ENCODE data around the gene DIMT1. TPM values are rescaled to one million over a fixed set of nuclear protein-coding genes. Genes with fewer than 3 reads are reported as not detected.

The DIMT1 gene
- total and polyA plus RNA-seq, 2 of the 8 experiments (the other 6 are each of a cell fraction or from before 2014, with no cell fraction given), result 19.3 to 42.1 TPM

GRCh38 chr5:62385131-62385530 is 18.6 kb downstream of the DIMT1 start:
- peaks cover 6 to 84% (median 36%) of the 10 kb centered on the region in 4 experiments for H3K36me3 ChIP-seq (ENCODE audit: control insufficient read depth in 2 of 4, insufficient read depth in 4 of 4, low read length in 3 of 4)

More at GRCh38 chr5:62385131-62385530, 18.6 kb downstream of the DIMT1 start:
- Histone ChIP-seq H3K9me3 (ENCODE audit: insufficient read depth in 2 of 2, low read depth in 1 of 2, low read length in 1 of 2) (no peaks in the 10 kb centered on the region), H4K5ac (ENCODE audit: insufficient read length, low read depth, low read length) (no peak overlapping the region), H3K79me2 (ENCODE audit: control insufficient read depth in 1 of 2, insufficient read depth in 2 of 2, low read length in 2 of 2) (no peaks in the 10 kb centered on the region), H3K79me1 (ENCODE audit: low read depth, low read length) (no peaks in the 10 kb centered on the region), H2BK120ac (replicated peaks; ENCODE audit: low read depth, low read length) (no peak overlapping the region), H3K4me1 (replicated peaks in 1 of 4; ENCODE audit: control insufficient read depth in 3 of 4, insufficient read depth in 4 of 4, low read length in 3 of 4) (no peaks in the 10 kb centered on the region), H3K27me3 (replicated peaks in 1 of 4; ENCODE audit: control insufficient read depth in 3 of 4, extremely low read depth in 1 of 4, insufficient read depth in 3 of 4, low read length in 3 of 4) (no peaks in the 10 kb centered on the region), H3K4me2 (ENCODE audit: insufficient read depth in 1 of 2, low read depth in 2 of 2, low read length in 2 of 2) (no peak overlapping the region), H3K23me2 (ENCODE audit: low read depth, low read length) (no peaks in the 10 kb centered on the region), H3K18ac (ENCODE audit: extremely low read depth, low read length) (no peak overlapping the region), H2BK20ac (ENCODE audit: low read length) (no peak overlapping the region), H2BK5ac (ENCODE audit: low read depth, low read length) (no peak overlapping the region), H4K8ac (ENCODE audit: extremely low read depth, insufficient read depth, low read length) (no peak overlapping the region), H2AFZ (ENCODE audit: low read length) (no peak overlapping the region), H3K9ac (replicated peaks in 1 of 4; ENCODE audit: extremely low read depth in 1 of 4, low read depth in 3 of 4, low read length in 3 of 4) (no peak overlapping the region), H4K91ac (replicated peaks; ENCODE audit: insufficient read length, low read length) (no peak overlapping the region), H2BK12ac (ENCODE audit: low read depth, low read length) (no peak overlapping the region), H3K4ac (replicated peaks; ENCODE audit: insufficient read length, low read depth, low read length) (no peak overlapping the region), H3K4me3 (ENCODE audit: extremely low read depth in 1 of 4, insufficient read depth in 2 of 4, low read depth in 3 of 4, low read length in 4 of 4) (no peak overlapping the region), H2BK15ac (ENCODE audit: low read length) (no peak overlapping the region), H3K23ac (ENCODE audit: insufficient read length) (no peak overlapping the region), H3K27ac (ENCODE audit: low read depth, low read length) (no peak overlapping the region), H2AK5ac (ENCODE audit: low read depth, low read length) (no peak overlapping the region), H3K56ac (replicated peaks; ENCODE audit: insufficient read length, low read depth, low read length) (no peak overlapping the region), H3K14ac (ENCODE audit: insufficient read length) (no peak overlapping the region), H4K20me1 (replicated peaks in 1 of 2; ENCODE audit: control insufficient read depth in 1 of 2, insufficient read depth in 2 of 2, low read length in 2 of 2) (peaks cover 0 to 3% of the 10 kb centered on the region in 2 experiments)
- DNase-seq (ENCODE audit: low read depth in 1 of 2, low spot score in 2 of 2), result no peak
- ChIA-PET POLR2A (ENCODE audit: partially characterized antibody) (interaction anchor here (2.0 kb wide), 1 partner anchor 12 kb away, joined by 6 read pairs; no protein-coding TSS in a partner anchor), CTCF (ENCODE audit: partially characterized antibody) (interaction anchor here (0.7 kb wide), 2 partner anchors 161 to 700 kb away, joined by 3 to 4 read pairs; no protein-coding TSS in a partner anchor)
- TF ChIP-seq CEBPB (IDR thresholded peaks at IDR 0.05; ENCODE audit: low read depth, low read length), result 0 out of 2 replicates have a peak, but pooled peaks have one; percentile 37
- no peak for TF ChIP-seq SAP30 (IDR thresholded peaks at IDR 0.05; ENCODE audit: insufficient read depth, insufficient replicate concordance, low read length)
- FAIRE-seq, result no peak
- 100% methylated on average over 3 of the region's 4 CpGs; no CpG with 5 or more reads in 1 of the 2 experiments for WGBS, 2 experiments (ENCODE audit: extremely low coverage in 1 of 2, insufficient coverage in 1 of 2, insufficient read length in 1 of 2, insufficient replicate concordance in 2 of 2, low coverage in 1 of 2, low lambda C conversion rate in 2 of 2, missing lambda C conversion rate in 1 of 2)
